Measurements from ENCODE around the gene CTDSP1.

Gene CTDSP1, protein sequence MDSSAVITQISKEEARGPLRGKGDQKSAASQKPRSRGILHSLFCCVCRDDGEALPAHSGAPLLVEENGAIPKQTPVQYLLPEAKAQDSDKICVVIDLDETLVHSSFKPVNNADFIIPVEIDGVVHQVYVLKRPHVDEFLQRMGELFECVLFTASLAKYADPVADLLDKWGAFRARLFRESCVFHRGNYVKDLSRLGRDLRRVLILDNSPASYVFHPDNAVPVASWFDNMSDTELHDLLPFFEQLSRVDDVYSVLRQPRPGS

DNA sequence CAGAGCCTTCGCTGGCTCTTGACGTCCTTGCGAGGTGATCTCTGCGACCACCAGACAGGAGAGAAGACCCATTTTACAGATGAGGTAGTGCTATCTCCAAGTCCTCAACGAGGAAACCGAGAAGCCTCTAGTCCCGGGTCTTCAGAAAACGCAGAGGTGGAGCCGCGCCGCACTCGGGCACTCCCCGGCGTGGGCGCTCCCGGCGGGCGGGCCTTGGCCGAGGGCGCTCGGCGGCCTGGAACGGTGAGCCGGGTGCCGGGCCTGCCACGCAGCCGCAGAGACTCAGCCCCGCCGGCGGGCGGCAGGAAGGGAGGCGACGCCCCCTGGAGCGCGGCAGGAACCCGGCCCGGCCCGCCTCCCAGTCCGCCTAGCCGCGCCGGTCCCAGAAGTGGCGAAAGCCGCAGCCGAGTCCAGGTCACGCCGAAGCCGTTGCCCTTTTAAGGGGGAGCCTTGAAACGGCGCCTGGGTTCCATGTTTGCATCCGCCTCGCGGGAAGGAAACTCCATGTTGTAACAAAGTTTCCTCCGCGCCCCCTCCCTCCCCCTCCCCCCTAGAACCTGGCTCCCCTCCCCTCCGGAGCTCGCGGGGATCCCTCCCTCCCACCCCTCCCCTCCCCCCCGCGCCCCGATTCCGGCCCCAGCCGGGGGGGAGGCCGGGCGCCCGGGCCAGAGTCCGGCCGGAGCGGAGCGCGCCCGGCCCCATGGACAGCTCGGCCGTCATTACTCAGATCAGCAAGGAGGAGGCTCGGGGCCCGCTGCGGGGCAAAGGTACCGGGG lies at the start of gene CTDSP1:
CTDSP1 (plus strand) TSS at position 478 of the 776 bp plus-strand sequence; CDS start at position 701, 223 bp downstream.
- DNase-seq = peak; percentile 90

DNA sequence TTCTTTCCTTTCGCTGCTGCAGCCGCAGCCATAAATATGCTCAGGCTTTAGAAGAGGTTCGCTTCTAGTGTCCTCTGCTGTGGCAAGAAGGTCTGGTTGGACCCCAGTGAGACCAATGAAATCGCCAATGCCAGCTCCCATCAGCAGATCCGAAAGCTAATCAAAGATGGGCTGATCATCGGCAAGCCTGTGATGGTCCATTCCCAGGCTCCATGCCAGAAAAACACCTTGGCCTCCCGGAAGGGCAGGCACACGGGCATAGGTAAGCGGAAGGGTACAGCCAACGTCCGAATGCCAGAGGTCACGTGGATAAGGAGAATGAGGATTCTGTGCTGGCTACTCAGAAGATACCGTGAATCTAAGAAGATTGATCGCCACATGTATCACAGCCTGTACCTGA lies 45.6 kb upstream of the CTDSP1 start:
- no peak for DNase-seq

DNA sequence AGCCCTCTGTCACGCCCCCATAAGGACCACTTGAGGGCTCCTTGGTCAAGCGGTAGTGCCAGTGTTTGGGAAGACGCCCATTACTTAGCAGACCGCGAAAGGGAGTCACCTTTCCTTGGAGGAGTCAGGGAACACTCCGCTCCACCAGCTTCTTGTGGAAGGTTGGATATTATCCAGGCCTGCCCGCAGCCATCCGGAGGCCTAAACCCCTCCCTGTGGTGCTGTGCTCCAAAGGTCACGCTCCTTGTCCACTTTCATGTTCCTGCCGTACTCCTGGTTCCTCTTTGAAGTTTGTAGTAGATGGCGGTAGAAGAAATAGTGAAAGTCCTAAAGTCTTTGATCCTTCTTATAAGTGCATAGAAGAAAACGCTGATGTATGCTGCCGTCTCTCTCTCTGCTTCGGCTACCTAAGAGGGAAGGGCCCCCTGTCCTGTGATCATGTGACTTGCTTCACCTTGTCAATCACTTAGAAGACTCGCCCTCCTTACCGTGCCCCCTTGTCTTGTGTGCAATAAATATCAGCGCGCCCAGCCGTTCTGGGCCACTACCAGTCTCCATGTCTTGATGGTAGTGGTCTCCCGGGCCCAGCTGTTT lies 44.7 kb upstream of the CTDSP1 start:
- DNase-seq = no peak

DNA sequence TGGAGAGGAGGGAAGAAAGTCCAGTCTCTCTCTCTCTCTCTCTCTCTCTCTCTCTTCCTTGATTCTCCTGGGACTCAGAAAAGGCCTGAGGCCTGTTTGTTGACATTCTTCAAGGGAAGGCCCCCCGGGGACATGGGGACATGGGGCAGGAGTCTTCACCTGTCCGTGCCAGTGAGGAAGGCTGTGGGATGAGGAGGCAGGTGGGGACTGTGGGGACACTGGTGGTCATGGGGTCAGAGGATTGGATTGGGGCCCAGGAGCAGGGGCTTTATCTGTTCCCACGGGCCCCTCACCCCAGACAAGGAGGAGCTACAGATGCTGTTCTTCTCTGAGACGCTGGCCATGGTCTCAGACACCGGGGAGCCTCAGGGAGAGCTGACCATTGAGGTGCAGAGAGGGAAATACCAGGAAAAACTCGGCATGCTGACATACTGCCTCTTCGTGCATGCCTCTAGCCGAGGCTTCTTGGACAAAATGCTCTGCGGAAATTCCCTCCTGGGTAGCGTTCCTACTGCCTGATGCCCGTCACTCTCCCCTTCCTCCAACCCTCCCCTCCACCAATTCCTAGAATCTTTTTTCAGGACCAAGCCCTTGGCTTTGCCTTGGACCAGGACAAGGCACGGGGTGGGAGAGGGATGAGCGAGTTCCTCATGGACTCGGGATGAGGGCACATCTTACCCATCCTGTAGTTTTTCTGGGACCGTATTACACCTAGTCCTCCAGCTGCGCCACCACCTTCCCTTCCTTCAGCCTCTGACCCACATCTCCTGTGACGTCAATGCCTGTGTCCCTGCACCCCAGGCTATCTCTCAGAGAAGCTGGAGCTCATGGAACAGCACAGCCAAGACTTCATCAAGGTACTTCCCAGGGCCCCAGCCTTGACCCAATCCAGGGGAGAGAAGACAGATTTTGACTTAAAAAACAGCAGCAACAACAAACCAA lies 42.2 kb upstream of the CTDSP1 start:
- no peak for DNase-seq

DNA sequence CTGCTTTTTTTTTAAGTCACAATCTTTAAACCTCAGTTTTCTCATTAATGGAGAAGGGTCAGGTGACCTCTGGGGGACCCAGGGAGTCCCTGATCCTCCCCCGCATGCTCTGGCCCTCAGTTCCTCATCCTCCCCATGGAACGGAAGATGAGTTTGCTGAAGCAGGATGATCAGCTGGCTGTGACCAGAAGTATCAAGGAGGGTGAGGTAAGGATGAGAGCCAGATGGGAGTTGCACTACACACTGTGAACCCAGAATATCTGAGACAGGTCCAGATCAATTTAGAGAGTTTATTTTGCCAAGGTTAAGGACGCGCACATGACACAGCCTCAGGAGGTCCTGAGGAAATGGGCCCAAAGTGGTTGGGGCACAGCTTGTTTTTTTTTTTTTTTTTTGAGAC lies 39.2 kb upstream of the CTDSP1 start:
- no peak for DNase-seq

DNA sequence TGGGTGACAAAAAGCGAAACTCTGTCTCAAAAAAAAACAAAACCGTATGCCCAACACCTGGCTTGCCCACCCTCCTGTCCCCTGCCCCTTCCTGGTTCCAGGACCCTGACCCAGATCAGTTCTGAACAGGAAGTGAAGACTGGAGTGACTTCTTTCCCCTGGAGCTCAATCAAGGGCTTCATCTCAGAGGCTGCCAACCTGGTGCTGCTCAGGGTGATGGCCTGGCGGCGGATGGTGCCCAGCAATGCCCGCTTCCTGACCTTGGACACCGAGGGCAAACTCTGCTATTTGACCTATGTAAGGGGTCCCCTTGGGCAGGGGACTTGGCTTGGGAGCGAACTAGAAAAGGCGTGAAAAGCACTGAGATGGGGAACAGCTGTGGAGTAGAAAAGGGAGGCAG lies 37.1 kb upstream of the CTDSP1 start:
- DNase-seq = no peak

DNA sequence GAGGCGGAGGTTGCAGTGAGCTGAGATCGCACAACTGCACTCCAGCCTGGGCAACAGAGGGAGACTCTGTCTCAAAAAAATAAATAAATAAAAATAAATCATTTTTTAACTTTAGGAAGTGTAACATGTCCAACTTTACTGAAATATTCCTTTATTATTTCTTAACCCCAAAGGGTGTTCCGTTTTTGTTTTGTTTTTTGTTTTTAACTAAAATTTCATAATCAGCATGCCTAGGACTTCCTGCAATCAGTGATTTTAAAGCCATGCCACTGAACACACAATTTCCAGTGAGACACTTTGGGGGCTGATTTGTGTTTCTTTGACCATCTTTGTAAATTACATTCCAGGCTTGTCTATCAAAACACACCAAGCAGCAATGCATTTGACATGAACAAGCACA lies 35.9 kb upstream of the CTDSP1 start:
- no peak for DNase-seq

DNA sequence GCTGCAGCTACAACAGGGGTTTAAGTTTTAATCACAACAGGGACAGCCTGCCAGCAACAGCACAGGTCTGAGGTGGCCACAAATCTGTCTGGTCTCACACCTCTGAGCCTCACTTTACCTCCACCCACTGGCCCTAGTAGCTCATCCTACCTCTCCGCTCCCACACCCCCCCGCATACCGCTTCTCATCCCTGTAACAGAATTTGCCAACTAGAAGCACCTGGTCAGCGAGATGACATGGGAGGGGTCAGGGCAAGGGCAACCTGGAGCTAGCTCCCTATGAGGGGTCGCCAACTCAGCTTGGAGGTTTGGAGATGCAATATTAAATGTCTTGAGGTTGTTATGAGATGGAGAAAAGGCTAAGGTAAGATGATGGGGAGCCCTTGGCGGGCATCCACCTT lies 35.5 kb upstream of the CTDSP1 start:
- no peak for DNase-seq

DNA sequence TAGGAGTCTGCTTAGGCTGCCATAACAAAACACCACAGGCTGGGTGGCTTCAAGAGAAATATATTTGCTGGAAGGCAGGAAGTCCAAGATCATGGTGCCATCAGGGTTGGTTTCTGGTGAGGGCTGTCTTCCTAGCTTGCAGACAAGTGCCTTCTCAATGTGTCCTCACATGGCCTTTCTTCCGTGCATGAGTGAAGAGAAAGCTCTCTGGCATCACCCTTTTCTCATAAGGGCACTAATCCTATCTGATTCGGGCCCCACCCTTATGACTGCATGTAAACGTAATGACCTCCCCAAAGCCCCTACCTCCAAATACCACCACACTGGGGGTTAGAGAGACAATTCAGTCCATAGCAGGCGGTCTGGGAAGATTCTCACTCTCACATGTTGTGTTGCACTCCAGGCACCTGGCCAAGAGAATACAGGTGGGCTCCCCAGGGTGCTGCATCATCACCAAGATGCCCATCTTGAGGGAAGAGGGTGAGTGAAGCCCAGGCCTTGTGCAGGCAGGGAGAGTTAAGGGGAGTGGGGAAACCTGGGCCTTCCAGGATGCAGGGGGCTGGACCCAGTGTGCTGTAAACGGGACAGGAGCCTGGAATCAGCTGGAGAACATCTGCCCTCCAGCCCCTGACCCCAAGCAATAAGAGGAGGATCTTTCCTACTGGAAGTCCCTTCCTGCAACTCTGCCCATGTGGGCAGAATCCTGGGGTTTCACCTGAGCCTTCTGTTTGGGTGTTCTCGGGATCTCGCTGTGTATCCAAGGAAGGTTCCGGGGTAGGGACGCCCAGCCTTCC lies 32.9 kb upstream of the CTDSP1 start:
- DNase-seq = no peak

DNA sequence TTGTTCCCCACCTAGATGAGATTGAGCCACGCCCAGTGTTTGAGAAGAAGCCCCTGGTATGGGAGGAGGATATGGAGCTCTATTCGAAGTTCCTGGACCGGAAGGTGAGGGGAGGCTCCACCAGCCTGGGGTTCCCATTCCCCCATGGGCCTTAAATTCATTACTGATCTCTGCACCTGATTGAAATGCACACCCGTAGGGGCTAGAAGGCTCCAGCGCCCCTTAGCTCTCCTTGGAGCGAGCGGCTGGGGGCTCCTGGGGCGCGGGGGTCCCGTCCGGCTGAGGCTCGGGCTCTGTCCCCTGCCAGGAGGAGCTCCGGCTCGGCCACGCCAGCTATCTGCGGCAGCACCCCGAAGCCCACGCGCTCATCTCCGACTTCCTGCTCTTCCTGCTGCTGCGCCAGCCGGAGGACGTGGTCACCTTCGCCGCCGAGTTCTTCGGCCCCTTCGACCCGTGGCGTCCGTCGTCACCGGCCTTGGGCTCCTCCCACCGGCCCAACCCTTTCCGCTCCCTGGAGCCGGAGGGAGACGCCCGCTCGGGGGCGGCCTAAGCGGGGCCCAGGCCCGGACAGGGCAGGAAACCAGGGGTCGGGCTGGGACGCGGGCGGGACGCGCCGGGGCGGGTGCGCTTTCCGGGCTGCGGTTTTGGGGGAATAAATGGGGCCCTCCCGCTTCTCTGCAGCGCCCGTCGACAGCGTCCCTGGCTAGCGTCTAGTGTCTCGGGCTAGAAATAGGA lies 32.1 kb upstream of the CTDSP1 start:
- DNase-seq = peak; percentile 7

DNA sequence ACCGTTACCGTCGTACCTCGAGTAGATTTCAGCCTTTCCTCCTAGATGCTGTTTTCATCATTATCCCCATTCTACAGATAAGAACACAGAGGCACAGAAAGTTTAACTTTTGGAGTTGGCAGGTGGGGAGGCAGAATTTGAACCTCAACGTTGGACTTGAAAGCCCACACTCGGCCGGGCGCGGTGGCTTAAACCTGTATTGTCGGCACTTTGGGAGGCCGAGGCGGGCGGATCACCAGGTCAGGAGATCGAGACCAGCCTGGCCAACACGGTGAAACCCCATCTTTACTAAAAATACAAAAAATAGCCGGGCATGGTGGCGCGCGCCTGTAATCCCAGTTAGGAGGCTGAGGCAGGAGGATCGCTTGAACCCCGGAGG lies 31.5 kb upstream of the CTDSP1 start:
- no peak for DNase-seq

DNA sequence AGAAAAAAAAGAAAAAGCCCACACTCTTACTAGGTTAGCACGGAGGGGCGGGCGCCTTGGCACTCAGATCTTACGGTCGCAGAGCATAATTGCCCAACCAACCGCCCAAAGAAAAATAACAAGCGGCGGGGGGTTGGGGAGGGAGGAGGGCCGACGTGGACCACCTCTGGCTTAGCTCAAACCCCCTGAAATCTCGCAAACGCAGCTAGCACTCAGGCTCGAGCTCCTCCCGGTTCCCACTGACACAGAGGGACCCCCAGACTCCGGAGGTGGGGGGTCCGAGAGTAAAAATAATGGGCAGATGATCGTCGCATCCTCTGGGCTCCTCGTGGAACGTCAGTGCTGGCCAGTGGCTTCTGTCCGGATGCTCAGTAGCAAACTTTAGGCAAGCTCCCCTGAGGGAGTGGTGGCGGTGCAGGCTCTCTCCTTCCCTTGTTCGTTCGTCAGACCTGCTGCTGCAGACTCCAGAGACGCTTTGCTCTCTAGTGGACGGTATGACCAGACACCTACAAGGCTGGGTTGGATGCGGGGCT lies 31.0 kb upstream of the CTDSP1 start:
- DNase-seq = no peak

DNA sequence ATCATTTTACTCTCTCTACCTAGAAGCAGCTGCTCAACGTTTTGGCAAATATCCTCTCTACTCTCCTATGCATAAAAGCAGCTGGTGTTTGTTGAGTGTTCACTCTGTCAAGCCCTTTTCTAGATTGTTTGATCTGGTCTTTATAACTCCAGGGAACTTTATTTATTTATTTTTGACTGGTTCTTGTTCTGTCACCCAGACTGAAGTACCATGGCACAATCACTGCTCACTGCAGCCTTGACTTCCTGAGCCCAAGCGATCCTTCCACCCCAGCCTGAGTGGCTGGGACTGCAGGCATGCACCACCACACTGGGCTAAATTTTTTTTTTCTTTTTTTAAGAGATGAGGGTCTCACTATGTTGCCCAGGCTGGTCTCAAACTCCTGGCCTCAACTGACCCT lies 30.3 kb upstream of the CTDSP1 start:
- no peak for DNase-seq

DNA sequence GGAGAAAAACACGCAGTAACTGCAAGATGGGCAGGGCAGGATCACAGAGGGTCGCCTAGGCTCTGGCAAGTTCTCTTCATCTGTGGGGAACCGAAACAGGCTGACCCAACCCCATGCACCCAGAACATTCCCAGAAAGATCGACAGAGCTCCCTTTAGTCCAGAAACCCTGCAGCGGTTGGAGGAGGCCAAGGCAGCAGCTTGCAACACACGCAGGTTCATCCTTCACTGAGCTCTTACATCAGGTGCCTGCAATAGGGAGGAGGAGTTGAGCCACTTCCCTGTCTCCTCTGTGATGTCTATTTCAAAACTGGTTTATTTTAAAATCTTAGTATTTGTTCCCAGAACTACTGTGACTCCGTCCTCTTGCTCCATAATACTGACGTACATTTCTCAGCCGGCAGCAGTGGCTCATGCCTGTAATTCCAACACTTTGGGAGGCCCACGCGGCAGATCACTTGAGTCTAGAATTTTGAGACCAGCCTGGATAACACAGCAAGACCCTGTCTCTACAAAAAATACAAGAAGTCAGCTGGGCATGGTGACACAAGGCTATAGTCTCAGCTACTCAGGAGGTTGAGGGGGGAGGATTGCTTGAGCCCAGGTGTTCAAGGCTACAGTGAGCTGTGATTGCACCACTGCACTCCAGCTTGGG lies 29.1 kb upstream of the CTDSP1 start:
- no peak for DNase-seq

DNA sequence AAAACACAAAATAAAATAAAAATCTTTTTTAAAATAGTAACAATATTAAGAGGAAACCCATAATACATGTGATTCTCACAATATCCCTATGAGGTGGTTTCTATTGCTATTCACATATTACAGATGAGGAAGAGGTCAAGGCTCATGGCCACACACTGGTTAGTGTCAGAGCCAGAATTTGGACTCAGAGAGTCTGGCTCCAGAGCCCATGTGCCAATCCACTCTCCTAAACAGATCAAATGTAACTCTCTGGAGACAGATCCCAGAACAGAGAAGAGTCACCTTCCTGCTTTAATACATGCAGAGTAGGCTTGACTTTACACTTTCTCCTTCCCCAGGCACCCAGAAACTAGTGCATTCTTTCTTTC lies 27.7 kb upstream of the CTDSP1 start:
- DNase-seq = no peak

DNA sequence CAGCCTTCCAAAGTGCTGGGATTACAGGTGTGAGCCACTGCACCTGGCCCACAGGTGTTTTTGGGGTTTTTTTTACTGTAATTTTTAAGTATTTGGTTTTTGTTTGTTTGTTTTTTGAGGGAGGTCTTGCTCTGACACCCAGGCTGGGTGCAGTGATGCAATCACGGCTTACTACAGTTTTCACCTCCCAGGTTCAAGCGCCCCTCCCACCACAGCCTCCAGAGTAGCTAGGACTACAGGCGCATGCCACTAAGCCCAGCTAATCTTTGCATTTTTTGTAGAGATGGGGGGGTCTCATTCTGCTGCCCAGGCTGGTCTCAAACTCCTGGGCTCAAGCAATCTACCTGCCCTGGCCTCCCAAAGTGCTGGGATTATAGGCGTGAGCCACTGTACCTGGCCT lies 24.9 kb upstream of the CTDSP1 start:
- DNase-seq = no peak

DNA sequence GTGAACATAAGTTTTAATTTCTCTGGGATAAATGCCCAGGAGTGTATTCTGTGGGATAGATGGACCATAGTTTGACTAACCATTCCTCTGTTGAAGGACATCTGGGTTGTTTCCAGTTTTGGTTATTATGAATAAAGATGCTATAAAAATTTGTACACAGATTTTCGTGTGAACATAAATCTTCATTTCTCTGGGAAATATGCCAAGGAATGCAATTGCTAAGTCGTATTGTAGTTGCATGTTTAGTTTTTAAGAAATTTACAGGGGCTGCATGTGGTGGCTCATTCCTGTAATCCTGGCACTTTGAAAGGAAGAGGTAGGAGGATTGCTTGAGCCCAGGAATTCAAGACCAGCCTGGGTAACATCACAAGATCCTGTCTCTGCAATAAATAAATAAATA lies 24.5 kb upstream of the CTDSP1 start:
- no peak for DNase-seq

DNA sequence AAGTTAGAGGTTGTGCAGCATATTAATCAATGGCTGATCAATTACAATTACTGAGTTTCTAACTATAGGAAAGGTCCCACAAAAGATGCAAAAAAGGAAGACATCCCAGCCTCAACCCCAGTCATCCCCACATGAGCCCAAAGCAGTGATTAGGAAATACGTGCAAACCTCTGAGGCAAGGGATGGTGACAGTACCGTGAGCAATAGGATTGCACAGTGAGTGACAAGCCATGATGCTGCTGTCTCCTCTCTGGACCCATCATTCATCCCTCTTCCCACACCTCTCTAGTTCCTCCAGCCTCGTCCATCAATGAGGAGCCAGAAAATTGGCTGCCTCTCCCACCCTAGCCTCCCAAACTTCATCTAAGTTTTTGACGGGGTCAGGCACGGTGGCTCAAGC lies 21.6 kb upstream of the CTDSP1 start:
- DNase-seq = no peak

DNA sequence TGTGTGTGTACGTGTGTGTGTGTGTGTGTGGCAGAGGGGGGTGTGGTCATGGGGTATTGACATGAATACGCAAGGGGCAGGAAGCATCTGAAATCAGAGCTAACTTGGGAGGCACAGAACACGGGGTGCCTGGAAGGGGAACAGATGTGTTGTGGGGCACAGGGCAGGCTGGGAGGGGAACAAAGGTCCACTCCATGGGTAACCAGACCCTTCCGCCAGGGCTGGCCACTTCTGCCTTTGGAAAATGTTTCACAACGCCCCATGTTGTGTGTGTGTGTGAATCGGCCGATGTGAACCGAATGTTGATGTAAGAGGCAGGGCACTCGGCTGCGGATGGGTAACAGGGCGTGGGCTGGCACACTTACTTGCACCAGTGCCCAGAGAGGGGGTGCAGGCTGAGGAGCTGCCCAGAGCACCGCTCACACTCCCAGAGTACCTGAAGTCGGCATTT lies 17.7 kb upstream of the CTDSP1 start, which contains the start of gene SLC11A1:
SLC11A1 (plus strand) TSS at position 358 of the 451 bp plus-strand sequence. CDS start 96 bp downstream, outside the sequence.
- no peak for DNase-seq

DNA sequence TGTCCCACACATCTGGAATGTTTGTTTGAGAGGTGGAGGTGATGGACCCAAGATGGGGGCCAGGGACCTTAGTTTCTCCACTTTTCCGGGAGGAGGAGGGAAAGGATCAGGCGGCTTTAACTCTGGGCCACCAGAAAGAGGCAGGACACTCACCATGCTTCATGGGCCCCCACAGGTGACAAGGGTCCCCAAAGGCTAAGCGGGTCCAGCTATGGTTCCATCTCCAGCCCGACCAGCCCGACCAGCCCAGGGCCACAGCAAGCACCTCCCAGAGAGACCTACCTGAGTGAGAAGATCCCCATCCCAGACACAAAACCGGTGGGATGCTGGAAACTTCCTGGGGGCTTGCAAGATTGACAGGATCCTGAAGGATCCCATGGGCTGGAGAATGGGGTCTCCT lies 16.9 kb upstream of the CTDSP1 start:
- DNase-seq = no peak

All from amniotic stem cell (primary cell).